RWPE2 (cell line): ENCODE measurements around the gene KLHL30.

Source experiments
- ATAC-seq: fragments of 200-7000 bp; cut with Tn5 transposase; 3 replicates; pipeline ENCODE4 v1.9.1; 2021; ENCODE audit warnings: low read depth
- DNase-seq: peaks from one replicate; pipeline ENCODE4 v3.0.0-alpha.2; 2020; ENCODE audit warnings: low spot score
- H3K27ac ChIP-seq: fragments of 450-650 bp; 2 replicates; pipeline ENCODE4 v1.5.1; 2017; ENCODE audit warnings: mild to moderate bottlenecking; ENCODE audit not compliant: poor library complexity, severe bottlenecking
- H3K27me3 ChIP-seq: fragments of 250-450 bp; sonication (Bioruptor Pico); 2 replicates; pipeline ENCODE4 v1.5.1; 2021; ENCODE audit warnings: mild to moderate bottlenecking, moderate library complexity; ENCODE audit not compliant: insufficient read depth, poor library complexity, severe bottlenecking
- H3K36me3 ChIP-seq: fragments of 250-450 bp; sonication (Bioruptor Pico); 2 replicates; pipeline ENCODE4 v1.5.1; 2020; ENCODE audit warnings: low read depth, mild to moderate bottlenecking, moderate library complexity
- H3K4me1 ChIP-seq: fragments of 250-450 bp; sonication (Bioruptor Pico); 2 replicates; pipeline ENCODE4 v1.5.1; 2021; ENCODE audit warnings: mild to moderate bottlenecking, moderate library complexity; ENCODE audit not compliant: insufficient read depth, poor library complexity, severe bottlenecking
- H3K4me3 ChIP-seq: fragments of 250-450 bp; sonication (Bioruptor Pico); 2 replicates; pipeline ENCODE4 v1.5.1; 2021; ENCODE audit warnings: mild to moderate bottlenecking, moderate library complexity; ENCODE audit not compliant: severe bottlenecking
- H3K9me3 ChIP-seq: fragments of 250-450 bp; sonication (Bioruptor Pico); 2 replicates; pipeline ENCODE4 v1.5.1; 2021; ENCODE audit warnings: mild to moderate bottlenecking, moderate library complexity; ENCODE audit not compliant: severe bottlenecking
- TF ChIP-seq, protein P1 (sequence below): fragments of 450-650 bp; IDR thresholded peaks from one replicate; pipeline ENCODE4 v1.5.1; 2017; ENCODE audit warnings: mild to moderate bottlenecking, moderate library complexity; ENCODE audit not compliant: poor library complexity, severe bottlenecking

The KLHL30 gene

DNA sequence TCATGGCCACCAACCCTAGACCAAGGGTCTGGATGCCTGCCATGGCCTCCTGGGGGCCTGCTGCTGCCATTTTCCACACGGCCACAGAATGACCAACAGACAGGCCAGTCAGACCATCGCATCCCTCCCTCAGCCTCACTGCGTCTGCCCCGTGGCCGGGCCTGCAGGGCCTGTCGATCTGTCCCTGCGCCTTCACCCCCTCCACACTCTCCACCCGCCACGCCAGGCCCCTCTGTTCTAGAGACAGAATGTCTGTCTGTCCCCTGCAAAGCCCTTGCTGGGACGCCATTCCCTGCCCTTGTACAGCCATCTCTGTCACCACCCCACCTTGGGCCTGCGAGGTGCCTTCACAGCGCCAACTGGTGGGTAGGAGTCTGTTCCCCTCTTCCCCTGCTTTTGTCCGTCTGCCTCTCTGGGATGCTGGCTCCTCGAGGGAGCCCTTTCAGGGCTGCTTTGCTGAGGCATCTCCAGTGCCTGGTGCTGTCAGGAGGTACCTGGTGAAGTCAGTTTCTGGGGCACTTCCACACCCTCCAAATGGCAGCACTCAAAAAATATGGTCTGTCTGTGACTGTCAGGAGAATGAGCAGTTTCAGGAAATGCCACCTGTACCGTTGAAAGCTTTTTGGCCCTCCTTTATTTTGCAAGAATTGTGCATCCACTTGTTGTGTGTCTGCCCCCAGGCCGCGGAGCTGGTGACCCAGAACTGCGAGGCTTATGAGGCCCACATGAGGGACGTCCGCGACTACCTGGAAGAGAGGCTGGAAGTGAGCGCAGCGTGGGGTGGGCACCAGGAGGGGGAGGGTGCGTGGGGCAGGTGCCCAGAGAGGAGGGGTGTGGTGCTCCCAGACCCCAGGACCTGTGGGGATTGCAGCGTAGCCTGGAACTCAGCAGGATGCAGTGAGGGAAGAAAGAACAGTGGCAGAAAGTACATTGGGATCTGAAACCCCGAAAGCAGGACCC lies 45.0 kb upstream of the KLHL30 start:
- TF ChIP-seq, protein P1, sequence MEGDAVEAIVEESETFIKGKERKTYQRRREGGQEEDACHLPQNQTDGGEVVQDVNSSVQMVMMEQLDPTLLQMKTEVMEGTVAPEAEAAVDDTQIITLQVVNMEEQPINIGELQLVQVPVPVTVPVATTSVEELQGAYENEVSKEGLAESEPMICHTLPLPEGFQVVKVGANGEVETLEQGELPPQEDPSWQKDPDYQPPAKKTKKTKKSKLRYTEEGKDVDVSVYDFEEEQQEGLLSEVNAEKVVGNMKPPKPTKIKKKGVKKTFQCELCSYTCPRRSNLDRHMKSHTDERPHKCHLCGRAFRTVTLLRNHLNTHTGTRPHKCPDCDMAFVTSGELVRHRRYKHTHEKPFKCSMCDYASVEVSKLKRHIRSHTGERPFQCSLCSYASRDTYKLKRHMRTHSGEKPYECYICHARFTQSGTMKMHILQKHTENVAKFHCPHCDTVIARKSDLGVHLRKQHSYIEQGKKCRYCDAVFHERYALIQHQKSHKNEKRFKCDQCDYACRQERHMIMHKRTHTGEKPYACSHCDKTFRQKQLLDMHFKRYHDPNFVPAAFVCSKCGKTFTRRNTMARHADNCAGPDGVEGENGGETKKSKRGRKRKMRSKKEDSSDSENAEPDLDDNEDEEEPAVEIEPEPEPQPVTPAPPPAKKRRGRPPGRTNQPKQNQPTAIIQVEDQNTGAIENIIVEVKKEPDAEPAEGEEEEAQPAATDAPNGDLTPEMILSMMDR = no peak
- DNase-seq (peak; percentile 48), ATAC-seq (no peak)
- no peaks in the 10 kb centered on the region for H3K9me3 ChIP-seq
- H3K36me3 ChIP-seq = no peaks in the 10 kb centered on the region
- no peak overlapping the region for H3K27ac ChIP-seq
- H3K4me3 ChIP-seq = no peak overlapping the region
- H3K27me3 ChIP-seq = no peaks in the 10 kb centered on the region
- H3K4me1 ChIP-seq = no peaks in the 10 kb centered on the region

DNA sequence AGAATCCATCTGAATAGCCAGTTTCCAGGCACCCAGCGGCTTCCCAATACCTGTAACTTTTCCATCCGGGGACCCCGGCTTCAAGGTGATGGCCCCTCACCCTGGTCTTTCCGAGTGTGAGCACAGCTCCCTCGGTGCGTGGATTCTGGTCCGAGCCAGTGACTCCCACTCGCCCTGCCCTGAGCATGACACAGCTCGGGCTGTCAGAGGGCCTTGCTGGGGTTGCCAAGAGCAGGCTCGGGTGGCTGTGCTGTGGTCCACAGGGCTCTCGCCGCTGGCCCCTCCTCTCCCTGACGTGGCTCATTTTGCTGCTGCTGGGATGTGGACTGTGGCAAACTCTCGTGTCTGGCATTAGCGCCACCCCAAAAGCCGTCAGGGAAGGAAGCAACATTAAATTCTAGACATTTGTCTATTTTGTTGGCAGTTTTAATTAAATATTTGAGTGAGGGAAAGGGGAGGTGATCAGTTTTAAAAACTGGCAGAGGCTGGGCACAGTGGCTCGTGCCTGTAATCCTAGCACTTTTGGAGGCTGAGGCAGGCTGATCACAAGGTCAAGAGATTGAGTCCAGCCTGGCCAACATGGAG lies 43.9 kb upstream of the KLHL30 start:
- TF ChIP-seq, protein P1 = no peak
- Histone ChIP-seq H3K4me1 (no peaks in the 10 kb centered on the region), H3K27ac (no peak overlapping the region), H3K36me3 (no peaks in the 10 kb centered on the region), H3K27me3 (no peaks in the 10 kb centered on the region), H3K9me3 (no peaks in the 10 kb centered on the region), H3K4me3 (no peak overlapping the region)
- DNase-seq = peak; percentile 60
- ATAC-seq = no peak

GRCh38 chr2:238095143-238095542 lies 43.3 kb upstream of the KLHL30 start:
- DNase-seq (peak; percentile 23), ATAC-seq (no peak)
- Histone ChIP-seq H3K27me3 (no peaks in the 10 kb centered on the region), H3K9me3 (no peaks in the 10 kb centered on the region), H3K27ac (no peak overlapping the region), H3K4me1 (no peaks in the 10 kb centered on the region), H3K4me3 (no peak overlapping the region), H3K36me3 (no peaks in the 10 kb centered on the region)
- TF ChIP-seq, protein P1 = no peak

- TF ChIP-seq, protein P1 = no peak
- H3K27me3 ChIP-seq = no peaks in the 10 kb centered on the region
- ATAC-seq (no peak), DNase-seq (peak; percentile 46)
- H3K36me3 ChIP-seq = no peaks in the 10 kb centered on the region
- H3K4me1 ChIP-seq = no peaks in the 10 kb centered on the region
- no peak overlapping the region for H3K4me3 ChIP-seq
- H3K27ac ChIP-seq = no peak overlapping the region
- no peaks in the 10 kb centered on the region for H3K9me3 ChIP-seq
These were observed 42.0 kb upstream of the KLHL30 start for GRCh38 chr2:238096311-238097011.
